Fibroblast of the aortic adventitia (primary cell): ENCODE results near the gene KHDC1. TPM values are rescaled to one million over a fixed set of nuclear protein-coding genes. Genes with fewer than 3 reads are reported as not detected.
"Not testable (repeated sequence)": the region's sequence is repeated elsewhere in the genome, so short reads cannot be mapped to it uniquely, and the experiment has no call there.

ENCODE experiments used
- DNase-seq: peaks from one replicate; pipeline ENCODE4 v3.0.0-alpha.2; 2010; ENCODE audit warnings: low read depth
- H3K4me3 ChIP-seq: 2 replicates; pipeline ENCODE4 v1.5.1; 2011; ENCODE audit warnings: low read depth, mild to moderate bottlenecking, control low read depth, low read length, moderate library complexity
- CTCF ChIP-seq: IDR thresholded peaks from 2 replicates; pipeline ENCODE4 v1.5.1; 2011; ENCODE audit warnings: mild to moderate bottlenecking, low read length, control low read depth, inconsistent platforms; ENCODE audit not compliant: insufficient read depth
- small RNA-seq: library from RNA; depleted of rRNA; stranded (forward); fragments of <200 nt; gene quantifications from one replicate; pipeline ENCODE3, GENCODE V24; 2012
- total RNA-seq: library from RNA; depleted of rRNA; stranded (reverse); fragments of >200 nt; gene quantifications from 2 replicates; pipeline ENCODE4 v1.2.3, GENCODE V29; 2012; ENCODE audit warnings: low replicate concordance

KHDC1 gene
- total RNA-seq, 1 donor = 4.5 TPM

GRCh38 chr6:73203098-73203497 lies 59.9 kb downstream of the KHDC1 start:
- H3K4me3 ChIP-seq = no peak overlapping the region
- DNase-seq = no peak
- no peak for TF ChIP-seq CTCF

GRCh38 chr6:73200735-73201134 lies 62.3 kb downstream of the KHDC1 start:
- TF ChIP-seq CTCF = no peak
- no peak for DNase-seq
- no peak overlapping the region for H3K4me3 ChIP-seq

GRCh38 chr6:73200247-73200646 lies 62.7 kb downstream of the KHDC1 start:
- no peak for DNase-seq
- no peak overlapping the region for H3K4me3 ChIP-seq
- no peak for TF ChIP-seq CTCF

- H3K4me3 ChIP-seq = no peak overlapping the region
- TF ChIP-seq CTCF = no peak
- DNase-seq = no peak
These were observed 68.3 kb downstream of the KHDC1 start for GRCh38 chr6:73194744-73195143.

- DNase-seq, H3K4me3 ChIP-seq: not testable (repeated sequence)
These were observed 69.7 kb downstream of the KHDC1 start for GRCh38 chr6:73193302-73193701.

Small RNA genes within 50 kb of the gene (small RNA-seq; reads per million reads assigned to genes)
- not detected for gene RPSAP41

Other genes with a start within 250 kb of the KHDC1 start
- gene KHDC1L, start 37.7 kb downstream of the KHDC1 start, total RNA-seq = not detected in 2 replicates
- gene DPPA5, start 91.1 kb upstream of the KHDC1 start, total RNA-seq = not detected in 2 replicates
- not detected in 2 replicates for gene KHDC3L, start 99.5 kb upstream of the KHDC1 start, total RNA-seq
- not detected in 2 replicates for gene OOEP, start 106.7 kb upstream of the KHDC1 start, total RNA-seq
- gene DDX43, start 131.6 kb upstream of the KHDC1 start, total RNA-seq = 0.99 and 1.6 TPM in 2 replicates
- gene CGAS, start 189.1 kb upstream of the KHDC1 start, total RNA-seq = 5.4 and 7.2 TPM in 2 replicates
- 33.5 and 36.9 TPM in 2 replicates for gene MTO1, start 198.5 kb upstream of the KHDC1 start, total RNA-seq